Subcutaneous adipose tissue (tissue), 4 donors: Measurements from ENCODE around the gene LIN7A. TPM values are rescaled to one million over a fixed set of nuclear protein-coding genes. Genes with fewer than 3 reads are reported as not detected.

Source experiments
- CTCF ChIP-seq: fragments of 450-650 bp; IDR thresholded peaks from one replicate; pipeline ENCODE4 v1.5.1; 2016; ENCODE audit warnings: low read depth, mild to moderate bottlenecking, control low read depth, antibody characterized with exemption, moderate library complexity
- total RNA-seq, 4 donors: library from RNA; depleted of rRNA; stranded (reverse); fragments of >200 nt; gene quantifications; one replicate each; pipeline ENCODE4 v1.1.0, GENCODE V29; 2016

Gene LIN7A
- total RNA-seq, 4 donors from 2014 or later = 11.1 to 14.4 (median 12.5) TPM

- TF ChIP-seq CTCF = no peak
Measured at GRCh38 chr12:80794551-80794950, 143.2 kb downstream of the LIN7A start.

GRCh38 chr12:80792861-80793260 is 144.9 kb downstream of the LIN7A start:
- no peak for TF ChIP-seq CTCF

GRCh38 chr12:80791863-80792262 is 145.9 kb downstream of the LIN7A start:
- TF ChIP-seq CTCF = no peak

- no peak for TF ChIP-seq CTCF
Measured at GRCh38 chr12:80781313-80781712, 156.4 kb downstream of the LIN7A start.

- no peak for TF ChIP-seq CTCF
Measured at GRCh38 chr12:80780746-80781145, 157.0 kb downstream of the LIN7A start.

- no peak for TF ChIP-seq CTCF
Measured at GRCh38 chr12:80778005-80778541, 159.7 kb downstream of the LIN7A start.

GRCh38 chr12:80777587-80777986 is 160.1 kb downstream of the LIN7A start:
- no peak for TF ChIP-seq CTCF

- no peak for TF ChIP-seq CTCF
Measured at GRCh38 chr12:80776706-80777105, 161.0 kb downstream of the LIN7A start.
